Activated naive CD4-positive, alpha-beta T cell treated with anti-CD3 and anti-CD28 coated beads for 36 hours (primary cell): ENCODE data around the gene LMAN2. TPM values are rescaled to one million over a fixed set of nuclear protein-coding genes. Genes with fewer than 3 reads are reported as not detected.
A peak's percentile ranks its signal among the peaks of the same experiment; 100 is the strongest.

Experiments
- CTCF ChIA-PET: fragments of 350-600 bp; sonication (Branson Sonifier 250); formaldehyde crosslinking; loops from one replicate; lab custom pipeline; 2021; ENCODE audit warnings: antibody characterized with exemption; lab: Charles Lee
- DNase-seq: peaks from one replicate; pipeline ENCODE4 v3.0.0-alpha.2; 2020
- H3K27ac Mint-ChIP-seq: one replicate; pipeline ENCODE4 v1.8.0; 2021; ENCODE audit warnings: mild to moderate bottlenecking, mixed read lengths
- H3K27me3 Mint-ChIP-seq: one replicate; pipeline ENCODE4 v1.8.0; 2021; ENCODE audit warnings: low read depth, mixed read lengths
- H3K36me3 Mint-ChIP-seq: one replicate; pipeline ENCODE4 v1.8.0; 2021; ENCODE audit warnings: low read depth, mixed read lengths
- H3K4me1 Mint-ChIP-seq: one replicate; pipeline ENCODE4 v1.8.0; 2021; ENCODE audit warnings: low read depth, mixed read lengths
- H3K4me3 Mint-ChIP-seq: one replicate; pipeline ENCODE4 v1.8.0; 2021; ENCODE audit warnings: mild to moderate bottlenecking, moderate library complexity, mixed read lengths
- H3K9me3 Mint-ChIP-seq: one replicate; pipeline ENCODE4 v1.8.0; 2021; ENCODE audit warnings: mixed read lengths
- intact Hi-C: fragments of 100-400 bp; cut with micrococcal nuclease; formaldehyde crosslinking; loops from one replicate; pipeline ENCODE4 v1.15.1; 2023
- total RNA-seq, 2 experiments: library from RNA; stranded (reverse); gene quantifications; one replicate each; pipeline ENCODE4 v1.2.3, GENCODE V29; 2021

Gene LMAN2
- total RNA-seq, 2 experiments from 2014 or later: 82.2 to 83.9 TPM

DNA sequence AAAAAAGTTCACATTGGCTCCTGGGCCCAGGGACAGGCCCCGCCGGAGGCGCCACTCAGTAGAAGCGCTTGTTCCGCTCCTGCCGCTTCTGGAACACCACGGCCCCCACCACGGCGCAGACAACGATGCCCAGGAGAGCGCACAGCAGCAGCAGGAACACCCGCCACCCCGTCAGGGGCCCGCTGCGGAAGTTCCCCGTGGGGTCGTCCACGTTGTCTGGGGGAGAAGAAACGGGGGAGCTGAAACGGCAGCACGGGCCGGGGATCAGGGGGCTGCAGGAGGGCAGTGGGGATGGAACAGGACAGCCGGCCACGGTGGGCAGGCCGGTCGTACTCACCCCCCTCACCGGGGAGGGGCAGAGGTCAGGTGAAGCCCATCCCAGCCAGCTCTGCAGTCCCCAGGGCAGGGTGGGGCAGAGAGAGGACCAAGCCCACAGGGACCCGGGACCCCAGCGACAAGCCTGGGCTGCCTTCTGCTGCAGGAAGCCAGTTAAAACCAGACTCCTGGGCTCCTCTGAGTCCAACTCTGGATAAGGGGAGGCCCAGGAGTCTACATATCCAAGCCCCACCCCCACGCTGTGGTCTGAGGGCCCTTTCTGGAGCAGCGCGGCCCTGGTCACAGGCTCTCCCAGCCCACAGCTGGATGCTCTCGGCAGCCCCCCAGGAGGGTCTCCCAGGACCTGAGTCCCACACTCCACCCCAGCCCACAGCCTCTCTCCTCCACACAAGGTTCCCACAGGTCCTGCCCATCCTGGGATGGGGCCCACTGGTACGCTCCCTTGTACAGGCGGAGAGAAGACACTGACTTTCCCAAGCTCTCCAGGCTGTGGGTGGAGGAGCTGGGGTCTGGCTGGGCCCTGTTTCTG is 19.2 kb downstream of the LMAN2 start:
- no peaks in the 10 kb centered on the region for H3K9me3 Mint-ChIP-seq
- H3K27ac Mint-ChIP-seq: no peak overlapping the region
- intact Hi-C loops: no loop called here
- H3K4me1 Mint-ChIP-seq: peaks cover 2% of the 10 kb centered on the region
- no peak overlapping the region for H3K4me3 Mint-ChIP-seq
- no peak for DNase-seq
- CTCF ChIA-PET: no interaction called here
- H3K27me3 Mint-ChIP-seq: no peaks in the 10 kb centered on the region
- peaks cover 22% of the 10 kb centered on the region for H3K36me3 Mint-ChIP-seq

GRCh38 chr5:177330991-177331842 is 20.3 kb downstream of the LMAN2 start:
- CTCF ChIA-PET: interaction anchor here (0.5 to 1.0 kb wide), 2 partner anchors 12 to 320 kb away, joined by 3 read pairs; no protein-coding TSS in a partner anchor
- H3K36me3 Mint-ChIP-seq: peaks cover 19% of the 10 kb centered on the region
- H3K27ac Mint-ChIP-seq: no peak overlapping the region
- H3K9me3 Mint-ChIP-seq: no peaks in the 10 kb centered on the region
- no peak for DNase-seq
- intact Hi-C loops: no loop called here
- H3K4me1 Mint-ChIP-seq: peaks cover 2% of the 10 kb centered on the region
- no peak overlapping the region for H3K4me3 Mint-ChIP-seq
- H3K27me3 Mint-ChIP-seq: no peaks in the 10 kb centered on the region

GRCh38 chr5:177329883-177330282 is 21.6 kb downstream of the LMAN2 start:
- Mint-ChIP-seq H3K36me3 (peaks cover 15% of the 10 kb centered on the region), H3K4me3 (no peak overlapping the region), H3K27ac (no peak overlapping the region), H3K9me3 (no peaks in the 10 kb centered on the region), H3K27me3 (no peaks in the 10 kb centered on the region), H3K4me1 (peaks cover 2% of the 10 kb centered on the region)
- CTCF ChIA-PET: interaction anchor here (1.0 kb wide), 1 partner anchor 11 kb away, joined by 3 read pairs; no protein-coding TSS in a partner anchor
- no peak for DNase-seq
- intact Hi-C loops: no loop called here

- intact Hi-C loops: no loop called here
- Mint-ChIP-seq H3K27ac (no peak overlapping the region), H3K4me3 (no peak overlapping the region), H3K36me3 (peaks cover 13% of the 10 kb centered on the region), H3K9me3 (no peaks in the 10 kb centered on the region), H3K4me1 (peaks cover 2% of the 10 kb centered on the region), H3K27me3 (no peaks in the 10 kb centered on the region)
- DNase-seq: no peak
- CTCF ChIA-PET: interaction anchor here (1.5 to 2.2 kb wide), 4 partner anchors 11 to 74 kb away, joined by 4 to 12 read pairs (median 8); no protein-coding TSS in a partner anchor
Observed at GRCh38 chr5:177328545-177329231, 22.8 kb downstream of the LMAN2 start.

- intact Hi-C loops: no loop called here
- Mint-ChIP-seq H3K4me3 (no peak overlapping the region), H3K27me3 (no peaks in the 10 kb centered on the region), H3K27ac (peak overlapping the region; percentile 5), H3K4me1 (peaks cover 2% of the 10 kb centered on the region), H3K36me3 (peaks cover 9% of the 10 kb centered on the region), H3K9me3 (no peaks in the 10 kb centered on the region)
- CTCF ChIA-PET: interaction anchor here (0.7 to 2.2 kb wide), 6 partner anchors 10 to 75 kb away, joined by 4 to 12 read pairs (median 5); no protein-coding TSS in a partner anchor
- DNase-seq: peak; percentile 26
Observed at GRCh38 chr5:177327539-177328522, 23.6 kb downstream of the LMAN2 start.

DNA sequence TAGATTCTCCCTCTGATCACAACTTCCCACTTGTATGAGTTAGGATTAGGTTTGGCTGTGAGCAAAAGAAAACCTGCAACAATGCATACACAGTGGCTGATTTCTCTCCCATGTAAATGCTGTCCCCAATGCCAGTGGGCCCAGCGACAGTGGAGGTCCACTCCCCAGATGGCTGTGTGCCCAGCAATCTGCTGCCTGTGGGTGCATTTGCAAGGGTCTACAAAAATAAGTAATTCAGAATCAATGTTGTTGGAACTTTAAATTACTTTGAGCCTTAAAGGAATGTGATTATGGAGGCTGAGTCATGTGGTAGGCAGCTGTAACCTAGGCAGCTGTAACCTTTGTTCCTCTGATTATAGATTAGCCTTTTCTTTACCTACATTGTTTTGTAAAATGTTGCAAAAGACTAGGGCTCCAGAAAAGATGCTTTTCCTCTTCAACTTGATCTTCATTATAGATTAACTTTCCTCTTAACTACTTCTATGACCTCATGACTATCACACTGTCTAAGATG is 25.5 kb downstream of the LMAN2 start:
- Mint-ChIP-seq H3K27me3 (no peaks in the 10 kb centered on the region), H3K4me1 (peaks cover 2% of the 10 kb centered on the region), H3K27ac (no peak overlapping the region), H3K9me3 (no peaks in the 10 kb centered on the region), H3K4me3 (no peak overlapping the region), H3K36me3 (peaks cover 8% of the 10 kb centered on the region)
- intact Hi-C loops: no loop called here
- CTCF ChIA-PET: interaction anchor here (0.6 kb wide), 1 partner anchor 47 kb away, joined by 3 read pairs; no protein-coding TSS in a partner anchor
- DNase-seq: no peak

- Mint-ChIP-seq H3K9me3 (peaks cover 2% of the 10 kb centered on the region), H3K36me3 (peaks cover 3% of the 10 kb centered on the region), H3K4me1 (peaks cover 16% of the 10 kb centered on the region), H3K27ac (no peak overlapping the region), H3K4me3 (no peak overlapping the region), H3K27me3 (no peaks in the 10 kb centered on the region)
- CTCF ChIA-PET: interaction anchor here (0.6 to 1.3 kb wide), 2 partner anchors 48 to 62 kb away, joined by 3 to 4 read pairs; no protein-coding TSS in a partner anchor
- DNase-seq: no peak
- intact Hi-C loops: no loop called here
Observed at GRCh38 chr5:177320879-177321278, 30.6 kb downstream of the LMAN2 start.

- peaks cover 16% of the 10 kb centered on the region for H3K4me1 Mint-ChIP-seq
- intact Hi-C loops: loop anchor here (2.0 to 10.0 kb wide), 2 partner anchors 181 to 675 kb away; partner anchors contain the start of gene TSPAN17
- CTCF ChIA-PET: interaction anchor here (0.8 to 5.3 kb wide), 7 partner anchors 11 to 181 kb away, joined by 3 to 42 read pairs (median 4); no protein-coding TSS in a partner anchor
- H3K4me3 Mint-ChIP-seq: no peak overlapping the region
- peak; percentile 55 for DNase-seq
- H3K9me3 Mint-ChIP-seq: peaks cover 2% of the 10 kb centered on the region
- H3K36me3 Mint-ChIP-seq: peaks cover 3% of the 10 kb centered on the region
- H3K27me3 Mint-ChIP-seq: no peaks in the 10 kb centered on the region
- H3K27ac Mint-ChIP-seq: no peak overlapping the region
Observed at GRCh38 chr5:177319913-177320588, 31.4 kb downstream of the LMAN2 start.

GRCh38 chr5:177317959-177318377 is 33.5 kb downstream of the LMAN2 start:
- intact Hi-C loops: loop anchor here (1.0 to 10.0 kb wide), 5 partner anchors 64 to 673 kb away; partner anchors contain the start of gene TSPAN17

DNA sequence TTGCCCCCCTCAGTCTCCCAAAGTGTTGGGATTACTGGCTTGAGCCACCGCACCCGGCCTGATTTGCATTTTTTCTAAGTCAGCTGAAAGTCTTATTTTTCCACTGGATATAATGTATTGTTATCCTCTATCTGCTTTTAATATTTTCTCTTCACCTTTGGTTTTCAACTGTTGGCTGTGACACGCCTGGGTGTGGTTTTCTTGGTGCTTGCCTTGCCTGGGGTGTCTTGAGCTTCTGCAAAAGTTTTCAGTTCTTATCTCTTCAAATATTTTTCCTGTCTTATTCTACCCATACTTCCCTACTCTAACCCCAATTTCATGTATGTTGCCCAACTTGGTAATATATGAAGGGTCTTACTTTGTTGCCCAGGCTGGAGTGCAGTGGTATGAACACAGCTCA is 35.5 kb downstream of the LMAN2 start:
- Mint-ChIP-seq H3K27ac (no peak overlapping the region), H3K36me3 (peaks cover 4% of the 10 kb centered on the region), H3K4me3 (no peak overlapping the region), H3K27me3 (peaks cover under 1% of the 10 kb centered on the region), H3K4me1 (peaks cover 23% of the 10 kb centered on the region), H3K9me3 (peaks cover 2% of the 10 kb centered on the region)
- intact Hi-C loops: loop anchor here (10.0 kb wide), 1 partner anchor 671 kb away; the partner anchor contains the start of gene TSPAN17
- CTCF ChIA-PET: interaction anchor here (0.9 to 5.3 kb wide), 8 partner anchors 20 to 185 kb away, joined by 3 to 42 read pairs (median 4); partner anchors contain the start of gene RGS14
- DNase-seq: no peak

More at GRCh38 chr5:177317959-177318377, 33.5 kb downstream of the LMAN2 start:
- Mint-ChIP-seq H3K36me3 (peaks cover 3% of the 10 kb centered on the region), H3K27ac (no peak overlapping the region), H3K27me3 (no peaks in the 10 kb centered on the region), H3K9me3 (peaks cover 2% of the 10 kb centered on the region), H3K4me3 (no peak overlapping the region), H3K4me1 (peaks cover 19% of the 10 kb centered on the region)
- DNase-seq: peak; percentile 90
- CTCF ChIA-PET: interaction anchor here (0.6 to 5.3 kb wide), 25 partner anchors 8 to 208 kb away, joined by 3 to 42 read pairs (median 5); partner anchors contain the start of gene PDLIM7
